ENCODE measurements around the gene TTLL12.
A peak's percentile ranks its signal among the peaks of the same experiment; 100 is the strongest.
"Not testable (repeated sequence)": the region's sequence is repeated elsewhere in the genome, so short reads cannot be mapped to it uniquely, and the experiment has no call there.

Gene TTLL12

DNA sequence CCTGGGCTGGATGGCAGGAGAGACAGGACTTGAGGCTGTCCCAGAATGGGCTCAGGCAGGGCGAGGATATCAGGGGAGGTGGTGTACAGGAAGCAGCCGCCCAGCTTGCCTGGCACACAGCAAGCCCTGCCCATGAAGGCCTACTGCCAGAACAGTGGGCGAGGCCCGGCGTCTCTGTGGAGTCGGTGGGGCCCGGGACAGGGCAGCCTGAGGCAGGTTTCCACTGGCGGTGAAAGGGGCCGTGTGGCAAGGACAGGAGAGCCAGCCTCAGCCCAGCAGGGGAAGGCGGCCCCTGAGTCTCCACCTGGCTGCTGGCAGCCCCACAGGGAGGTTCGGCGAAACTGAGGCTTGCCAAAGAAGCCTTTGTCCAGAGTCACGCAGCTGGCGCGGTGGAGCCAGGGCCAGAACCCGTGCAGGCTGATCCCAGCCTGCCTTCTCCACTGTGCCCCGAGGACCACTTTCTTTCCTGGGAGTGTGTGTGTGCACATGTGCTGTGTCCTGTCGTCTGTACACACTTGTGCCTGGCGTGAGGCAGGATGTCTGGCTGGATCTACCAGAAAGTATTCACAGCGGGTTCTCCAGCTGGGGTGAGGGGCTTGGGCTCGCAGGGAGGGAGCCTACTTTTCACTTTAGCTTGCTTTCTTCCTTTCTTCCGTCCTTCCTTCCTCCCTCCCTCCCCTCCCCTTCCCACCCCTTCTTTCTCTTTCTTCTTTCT, 34.4 kb downstream of the TTLL12 start:
- peak overlapping the region; percentile 48; the same call in 1 of the 2 replicates for H3K4me3 ChIP-seq (ENCODE audit: low read length)
- H3K27me3 ChIP-seq (ENCODE audit: control insufficient read depth, insufficient read depth, low read length): no peaks in the 10 kb centered on the region; the same call in 1 of the 2 replicates
- no peaks in the 10 kb centered on the region for H3K36me3 ChIP-seq (ENCODE audit: control insufficient read depth, insufficient read depth, low read length)
- H3K9me3 ChIP-seq (ENCODE audit: control insufficient read depth, insufficient read depth, low read length): no peaks in the 10 kb centered on the region
- peaks cover 3% of the 10 kb centered on the region; the same call in 1 of the 2 replicates for H3K4me1 ChIP-seq (ENCODE audit: control insufficient read depth, insufficient read depth, low read length)
- no CpG with 5 or more reads among the region's 22 CpGs for WGBS (ENCODE audit: insufficient coverage, insufficient read length)
- no peak overlapping the region for H3K27ac ChIP-seq (ENCODE audit: low read length)
- no peak for DNase-seq (ENCODE audit: low read depth, low spot score)

DNA sequence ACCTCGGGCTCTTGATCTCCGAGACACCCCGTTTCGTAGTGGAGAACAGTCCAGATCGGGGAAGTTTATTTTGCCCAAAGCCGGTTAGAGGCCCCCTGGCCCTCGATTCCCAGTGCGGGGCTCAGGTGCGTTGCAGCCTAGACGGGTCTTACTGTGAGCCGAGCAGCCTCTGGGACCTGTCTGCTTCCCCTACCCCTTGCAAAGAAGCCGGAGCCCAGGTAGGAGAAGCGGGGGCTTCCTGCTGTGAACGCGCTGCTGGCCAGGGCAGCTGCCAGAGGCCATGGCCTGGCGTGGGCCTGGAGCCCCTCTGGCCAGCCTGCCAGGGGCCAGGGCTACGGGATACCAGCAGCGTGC, 35.0 kb downstream of the TTLL12 start:
- Histone ChIP-seq H3K4me3 (ENCODE audit: low read length) (peak overlapping the region; percentile 48; the same call in 1 of the 2 replicates), H3K27me3 (ENCODE audit: control insufficient read depth, insufficient read depth, low read length) (no peaks in the 10 kb centered on the region; the same call in 1 of the 2 replicates), H3K9me3 (ENCODE audit: control insufficient read depth, insufficient read depth, low read length) (no peaks in the 10 kb centered on the region), H3K36me3 (ENCODE audit: control insufficient read depth, insufficient read depth, low read length) (no peaks in the 10 kb centered on the region), H3K27ac (ENCODE audit: low read length) (no peak overlapping the region), H3K4me1 (ENCODE audit: control insufficient read depth, insufficient read depth, low read length) (peaks cover 3% of the 10 kb centered on the region; the same call in 1 of the 2 replicates)
- no CpG with 5 or more reads among the region's 18 CpGs for WGBS (ENCODE audit: insufficient coverage, insufficient read length)
- DNase-seq (ENCODE audit: low read depth, low spot score): no peak

DNA sequence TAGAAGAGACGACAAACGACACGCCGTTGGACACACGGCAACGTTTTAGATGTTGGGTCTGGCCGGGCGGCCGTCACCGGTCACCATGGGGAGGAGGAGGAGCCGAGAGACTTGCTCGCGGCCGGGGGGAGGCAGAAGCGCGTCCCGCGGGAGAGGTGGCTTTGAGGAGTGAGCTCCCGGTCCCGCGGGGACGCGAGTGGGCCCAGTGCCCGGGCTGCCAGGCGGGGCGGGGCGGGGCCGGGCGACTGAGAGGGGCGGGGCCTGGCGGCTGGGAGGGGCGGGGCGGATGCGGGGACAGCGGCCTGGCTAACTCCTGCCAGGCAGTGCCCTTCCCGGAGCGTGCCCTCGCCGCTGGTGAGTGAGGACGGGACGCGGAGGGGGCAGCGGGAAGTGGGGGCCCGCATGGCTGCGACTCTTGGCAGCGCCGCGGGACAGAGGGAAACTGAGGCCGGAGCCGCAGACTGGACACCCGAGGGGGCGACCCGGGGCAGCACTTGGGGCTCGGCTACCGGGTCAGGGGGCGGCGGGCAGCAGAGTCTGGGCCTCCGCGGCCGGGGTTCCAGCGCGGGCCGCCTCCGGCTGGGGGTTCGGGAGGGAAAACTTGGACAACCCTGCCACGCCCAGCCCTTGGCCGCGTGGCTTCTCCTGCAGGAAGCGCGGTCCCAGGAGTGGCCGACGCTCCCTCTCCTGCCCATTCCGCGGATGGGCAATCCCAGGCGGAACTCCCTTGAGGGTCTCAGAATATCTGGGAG, 35.5 kb downstream of the TTLL12 start, which contains the start of gene TSPO:
Gene TSPO, plus strand, starts transcription at position 309 of the 752 bp plus-strand sequence. CDS start 7,680 bp downstream, outside the sequence.
- Histone ChIP-seq H3K27ac (ENCODE audit: low read length) (no peak within 1 kb of the TSS), H3K4me3 (ENCODE audit: low read length) (peak within 1 kb of the TSS; percentile 48; the same call in 1 of the 2 replicates), H3K36me3 (ENCODE audit: control insufficient read depth, insufficient read depth, low read length) (no peaks in the 10 kb centered on the region), H3K27me3 (ENCODE audit: control insufficient read depth, insufficient read depth, low read length) (no peaks in the 10 kb centered on the region; the same call in 1 of the 2 replicates), H3K9me3 (ENCODE audit: control insufficient read depth, insufficient read depth, low read length) (no peaks in the 10 kb centered on the region), H3K4me1 (ENCODE audit: control insufficient read depth, insufficient read depth, low read length) (peaks cover 3% of the 10 kb centered on the region; the same call in 1 of the 2 replicates)
- no CpG with 5 or more reads among the region's 75 CpGs for WGBS (ENCODE audit: insufficient coverage, insufficient read length)
- DNase-seq (ENCODE audit: low read depth, low spot score): no peak

DNA sequence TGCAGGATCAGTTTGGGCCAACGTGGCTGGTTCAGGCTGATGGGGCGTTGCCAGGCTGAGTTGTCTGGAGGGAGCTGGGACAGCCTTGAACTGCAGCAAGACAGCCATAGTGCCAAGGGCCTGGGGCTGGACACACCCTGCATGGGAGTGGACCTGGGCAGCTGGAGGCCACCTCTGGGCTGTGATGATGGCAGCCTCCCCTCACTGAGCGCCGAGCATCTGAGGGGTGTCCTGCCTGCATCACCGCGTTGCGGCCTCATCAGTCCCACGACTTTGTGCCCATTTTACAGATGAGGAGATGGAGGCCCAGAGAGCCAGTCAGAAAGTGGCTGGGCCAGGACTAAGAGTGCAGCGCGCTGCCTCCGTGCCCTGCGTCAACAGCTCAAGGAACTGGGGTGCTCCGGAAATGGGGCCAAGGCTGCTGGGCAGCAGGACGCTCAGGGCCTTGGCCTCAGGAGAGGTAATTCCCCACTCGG, 36.2 kb downstream of the TTLL12 start:
- H3K9me3 ChIP-seq (ENCODE audit: control insufficient read depth, insufficient read depth, low read length): no peaks in the 10 kb centered on the region
- no peak overlapping the region for H3K27ac ChIP-seq (ENCODE audit: low read length)
- no CpG with 5 or more reads among the region's 15 CpGs for WGBS (ENCODE audit: insufficient coverage, insufficient read length)
- no peak for DNase-seq (ENCODE audit: low read depth, low spot score)
- H3K4me3 ChIP-seq (ENCODE audit: low read length): peak overlapping the region; percentile 48; the same call in 1 of the 2 replicates
- no peaks in the 10 kb centered on the region; the same call in 1 of the 2 replicates for H3K27me3 ChIP-seq (ENCODE audit: control insufficient read depth, insufficient read depth, low read length)
- no peaks in the 10 kb centered on the region for H3K36me3 ChIP-seq (ENCODE audit: control insufficient read depth, insufficient read depth, low read length)
- peaks cover 3% of the 10 kb centered on the region; the same call in 1 of the 2 replicates for H3K4me1 ChIP-seq (ENCODE audit: control insufficient read depth, insufficient read depth, low read length)

DNA sequence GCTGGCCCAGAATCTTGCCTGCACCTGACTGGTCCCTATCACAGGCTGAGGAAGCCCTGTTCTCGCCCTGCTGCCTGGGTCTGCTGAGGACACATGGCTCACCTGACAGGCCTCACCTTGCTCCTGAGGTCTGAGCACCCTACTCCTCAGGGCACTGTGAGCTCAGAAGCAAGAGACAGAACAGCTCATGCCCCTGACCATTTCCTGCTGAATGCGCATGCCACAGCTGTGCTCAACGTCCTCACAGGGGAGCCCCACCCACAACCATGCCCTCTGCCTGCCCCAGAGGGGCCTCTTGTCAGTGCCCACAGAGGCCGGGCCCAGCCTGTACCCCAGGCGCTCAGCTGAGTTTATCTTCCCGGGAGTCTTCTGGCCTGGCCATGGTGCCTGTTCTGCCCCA, 38.4 kb downstream of the TTLL12 start:
- Histone ChIP-seq H3K36me3 (ENCODE audit: control insufficient read depth, insufficient read depth, low read length) (no peaks in the 10 kb centered on the region), H3K4me3 (ENCODE audit: low read length) (no peak overlapping the region), H3K9me3 (ENCODE audit: control insufficient read depth, insufficient read depth, low read length) (no peaks in the 10 kb centered on the region), H3K27me3 (ENCODE audit: control insufficient read depth, insufficient read depth, low read length) (no peaks in the 10 kb centered on the region; the same call in 1 of the 2 replicates), H3K4me1 (ENCODE audit: control insufficient read depth, insufficient read depth, low read length) (peaks cover 3% of the 10 kb centered on the region; the same call in 1 of the 2 replicates), H3K27ac (ENCODE audit: low read length) (no peak overlapping the region)
- no peak for DNase-seq (ENCODE audit: low read depth, low spot score)
- no CpG with 5 or more reads among the region's 6 CpGs for WGBS (ENCODE audit: insufficient coverage, insufficient read length)

DNA sequence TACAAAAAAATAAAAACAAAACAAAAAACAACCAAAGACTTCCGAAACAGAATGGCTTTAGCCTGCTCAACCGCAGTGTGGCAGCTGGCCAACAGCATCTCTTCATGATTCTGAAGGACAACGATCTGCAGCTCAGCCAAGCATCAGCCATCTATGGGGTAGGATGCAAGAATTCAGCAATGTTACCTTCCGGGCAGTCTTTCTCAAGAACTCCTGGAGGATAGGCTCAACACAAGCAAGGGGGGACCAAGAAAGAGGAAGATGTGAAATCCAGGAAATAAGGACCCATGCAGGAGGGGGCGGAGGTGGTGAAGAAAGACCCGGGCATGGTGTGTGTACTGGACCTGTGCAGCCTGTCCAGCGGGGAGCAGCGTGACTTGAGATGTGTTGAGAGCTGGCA, 39.1 kb downstream of the TTLL12 start:
- WGBS (ENCODE audit: insufficient coverage, insufficient read length): no CpG with 5 or more reads among the region's 8 CpGs
- Histone ChIP-seq H3K4me1 (ENCODE audit: control insufficient read depth, insufficient read depth, low read length) (peaks cover 3% of the 10 kb centered on the region; the same call in 1 of the 2 replicates), H3K27ac (ENCODE audit: low read length) (no peak overlapping the region), H3K36me3 (ENCODE audit: control insufficient read depth, insufficient read depth, low read length) (no peaks in the 10 kb centered on the region), H3K27me3 (ENCODE audit: control insufficient read depth, insufficient read depth, low read length) (no peaks in the 10 kb centered on the region; the same call in 1 of the 2 replicates), H3K4me3 (ENCODE audit: low read length) (no peak overlapping the region), H3K9me3 (ENCODE audit: control insufficient read depth, insufficient read depth, low read length) (no peaks in the 10 kb centered on the region)
- no peak for DNase-seq (ENCODE audit: low read depth, low spot score)

DNA sequence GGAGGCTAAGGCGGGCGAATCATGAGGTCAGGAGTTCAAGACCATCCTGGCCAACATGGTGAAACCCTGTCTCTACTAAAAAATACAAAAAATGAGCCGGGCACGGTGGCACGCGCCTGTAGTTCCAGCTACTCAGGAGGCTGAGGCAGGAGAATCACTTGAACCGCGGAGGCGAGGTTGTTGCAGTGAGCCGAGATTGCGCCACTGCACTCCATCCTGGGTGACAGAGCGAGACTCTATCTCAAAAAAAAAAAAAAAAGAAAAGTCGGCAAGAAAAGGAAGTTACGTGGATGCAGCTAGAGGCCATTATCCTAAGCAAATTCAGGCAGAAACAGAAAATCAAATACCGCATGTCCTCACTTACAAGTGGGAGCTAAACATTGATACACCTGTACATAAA, 40.6 kb downstream of the TTLL12 start:
- not testable (repeated sequence) for H3K9me3 ChIP-seq (ENCODE audit: control insufficient read depth, insufficient read depth, low read length); H3K36me3 ChIP-seq (ENCODE audit: control insufficient read depth, insufficient read depth, low read length); H3K27ac ChIP-seq (ENCODE audit: low read length); H3K4me3 ChIP-seq (ENCODE audit: low read length); DNase-seq (ENCODE audit: low read depth, low spot score); H3K27me3 ChIP-seq (ENCODE audit: control insufficient read depth, insufficient read depth, low read length); H3K4me1 ChIP-seq (ENCODE audit: control insufficient read depth, insufficient read depth, low read length)
- WGBS (ENCODE audit: insufficient coverage, insufficient read length): no CpG with 5 or more reads among the region's 15 CpGs

DNA sequence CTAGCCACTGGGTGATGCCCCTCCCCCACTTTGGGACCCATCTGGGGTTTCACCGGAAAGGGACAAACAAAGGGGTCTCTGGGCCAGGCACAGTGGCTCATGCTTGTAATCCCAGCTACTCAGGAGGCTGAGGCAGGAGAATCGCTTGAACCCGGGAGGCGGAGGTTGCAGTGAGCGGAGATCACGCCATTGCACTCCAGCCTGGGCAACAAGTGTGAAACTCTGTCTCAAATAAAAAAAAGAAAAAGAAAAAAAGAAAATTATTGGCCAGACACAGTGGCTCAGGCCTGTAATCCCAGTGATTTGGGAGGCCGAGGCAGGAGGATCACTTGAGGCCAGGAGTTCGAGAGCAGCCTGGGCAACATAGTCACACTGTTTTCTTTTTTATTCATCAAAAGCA, 41.6 kb downstream of the TTLL12 start:
- not testable (repeated sequence) for H3K4me1 ChIP-seq (ENCODE audit: control insufficient read depth, insufficient read depth, low read length); H3K27ac ChIP-seq (ENCODE audit: low read length); H3K27me3 ChIP-seq (ENCODE audit: control insufficient read depth, insufficient read depth, low read length); H3K9me3 ChIP-seq (ENCODE audit: control insufficient read depth, insufficient read depth, low read length); H3K36me3 ChIP-seq (ENCODE audit: control insufficient read depth, insufficient read depth, low read length); DNase-seq (ENCODE audit: low read depth, low spot score); H3K4me3 ChIP-seq (ENCODE audit: low read length)
- WGBS (ENCODE audit: insufficient coverage, insufficient read length): no CpG with 5 or more reads among the region's 8 CpGs

DNA sequence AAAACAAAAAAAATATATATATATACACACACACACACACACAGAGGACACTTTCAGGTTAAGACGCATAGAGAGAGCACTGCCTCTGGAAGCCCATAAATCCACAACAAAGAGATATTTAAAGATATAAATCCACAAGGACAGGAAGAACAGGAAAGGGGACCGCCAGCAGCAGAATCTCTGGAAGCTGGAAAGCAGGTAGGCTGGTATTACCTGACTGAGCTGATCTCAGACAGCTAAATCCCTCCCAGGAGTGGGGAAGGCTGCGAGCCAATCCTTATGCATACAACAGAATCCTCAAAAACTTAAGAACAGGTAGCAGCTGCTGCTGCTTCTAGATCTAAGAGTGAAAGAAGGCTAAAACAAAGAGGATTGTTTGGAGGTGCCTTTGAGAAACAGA, 42.0 kb downstream of the TTLL12 start:
- Histone ChIP-seq H3K27me3 (ENCODE audit: control insufficient read depth, insufficient read depth, low read length) (no peaks in the 10 kb centered on the region), H3K27ac (ENCODE audit: low read length) (no peak overlapping the region), H3K36me3 (ENCODE audit: control insufficient read depth, insufficient read depth, low read length) (peaks cover 3% of the 10 kb centered on the region; the same call in 1 of the 2 replicates), H3K4me1 (ENCODE audit: control insufficient read depth, insufficient read depth, low read length) (no peaks in the 10 kb centered on the region), H3K9me3 (ENCODE audit: control insufficient read depth, insufficient read depth, low read length) (no peaks in the 10 kb centered on the region), H3K4me3 (ENCODE audit: low read length) (no peak overlapping the region)
- no peak for DNase-seq (ENCODE audit: low read depth, low spot score)
- WGBS (ENCODE audit: insufficient coverage, insufficient read length): no CpG with 5 or more reads among the region's 3 CpGs

DNA sequence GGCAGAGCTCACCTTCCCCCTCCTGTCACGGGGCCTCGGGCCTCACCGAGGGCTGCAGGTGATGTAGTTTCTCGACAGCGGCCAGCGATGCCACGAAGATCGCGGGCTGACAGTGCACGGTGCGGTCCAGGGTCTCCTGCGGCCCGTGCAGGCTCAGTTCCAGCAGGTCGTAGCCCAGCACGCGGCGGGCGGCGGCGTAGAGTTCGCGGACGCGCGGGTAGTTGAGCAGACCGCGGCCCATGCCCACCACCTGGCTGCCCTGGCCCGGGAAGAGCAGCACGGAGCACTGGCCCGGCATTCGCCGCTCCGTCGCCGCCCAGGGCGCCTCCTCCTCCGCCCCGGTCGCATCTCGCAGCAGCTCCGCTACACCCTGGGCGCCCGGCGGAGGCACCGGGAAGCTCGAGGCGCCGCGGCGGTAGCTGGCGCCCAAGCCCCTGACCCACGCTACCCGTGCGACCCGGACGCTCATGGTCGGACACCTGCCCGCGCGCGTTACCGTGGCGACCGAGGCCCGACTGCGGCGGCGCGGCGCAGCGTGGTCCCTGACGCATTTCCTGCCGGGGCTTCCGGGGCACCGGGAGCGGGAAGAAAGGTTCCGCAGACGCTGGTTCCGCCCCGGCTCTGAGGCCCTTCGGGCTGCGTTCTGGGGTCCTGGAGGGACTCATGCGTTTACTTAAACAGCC, 43.9 kb downstream of the TTLL12 start, which contains the start of gene MCAT:
Gene MCAT, minus strand, starts transcription at position 519 of the 683 bp plus-strand sequence. Its CDS starts 50 bp downstream, at position 469.
- Histone ChIP-seq H3K4me1 (ENCODE audit: control insufficient read depth, insufficient read depth, low read length) (no peaks in the 10 kb centered on the region), H3K4me3 (ENCODE audit: low read length) (peak within 1 kb of the TSS; percentile 82), H3K27me3 (ENCODE audit: control insufficient read depth, insufficient read depth, low read length) (no peaks in the 10 kb centered on the region), H3K36me3 (ENCODE audit: control insufficient read depth, insufficient read depth, low read length) (peaks cover 5% of the 10 kb centered on the region; the same call in 1 of the 2 replicates), H3K9me3 (ENCODE audit: control insufficient read depth, insufficient read depth, low read length) (no peaks in the 10 kb centered on the region), H3K27ac (ENCODE audit: low read length) (no peak within 1 kb of the TSS)
- no CpG with 5 or more reads among the region's 83 CpGs for WGBS (ENCODE audit: insufficient coverage, insufficient read length)
- peak; percentile 55 for DNase-seq (ENCODE audit: low read depth, low spot score)
